Neural crest cell (in vitro differentiated cells): Measurements from ENCODE around the gene DOCK4. TPM values are rescaled to one million over a fixed set of nuclear protein-coding genes. Genes with fewer than 3 reads are reported as not detected.

ENCODE experiments used
- DNase-seq: peaks from one replicate; pipeline ENCODE4 v3.0.0; 2021; ENCODE audit warnings: low read depth, mixed read lengths, low spot score
- H3K27ac Mint-ChIP-seq: one replicate; pipeline ENCODE4 v1.8.0; 2021; ENCODE audit warnings: mild to moderate bottlenecking, mixed read lengths; ENCODE audit not compliant: unreplicated experiment
- H3K27me3 Mint-ChIP-seq: 2 replicates; pipeline ENCODE4 v1.8.0; 2021; ENCODE audit warnings: low read depth, mild to moderate bottlenecking, mixed read lengths
- H3K36me3 Mint-ChIP-seq: 2 replicates; pipeline ENCODE4 v1.8.0; 2021; ENCODE audit warnings: low read depth, mild to moderate bottlenecking, mixed read lengths
- H3K4me1 Mint-ChIP-seq: 2 replicates; pipeline ENCODE4 v1.8.0; 2021; ENCODE audit warnings: mixed read lengths
- H3K4me3 Mint-ChIP-seq: one replicate; pipeline ENCODE4 v1.8.0; 2021; ENCODE audit warnings: mild to moderate bottlenecking, mixed read lengths
- H3K9me3 Mint-ChIP-seq: 2 replicates; pipeline ENCODE4 v1.8.0; 2021; ENCODE audit warnings: mixed read lengths
- total RNA-seq: library from RNA; stranded (reverse); gene quantifications from 2 replicates; pipeline ENCODE4 v1.2.1, GENCODE V29; 2021
- TF ChIP-seq, protein P1 (sequence below): fragments of 200-600 bp; sonication (generic); conservative IDR thresholded peaks from 2 replicates; pipeline ENCODE4 v1.5.0; 2021; ENCODE audit warnings: antibody characterized with exemption, mild to moderate bottlenecking

The DOCK4 gene
- total RNA-seq, 1 donor from 2014 or later = 15.3 TPM

GRCh38 chr7:112197322-112197721 lies 8.9 kb downstream of the DOCK4 start:
- Mint-ChIP-seq H3K4me1 (no peaks in the 10 kb centered on the region), H3K36me3 (no peaks in the 10 kb centered on the region), H3K27ac (no peak overlapping the region), H3K9me3 (no peaks in the 10 kb centered on the region), H3K4me3 (no peak overlapping the region), H3K27me3 (no peaks in the 10 kb centered on the region)
- DNase-seq = no peak
- TF ChIP-seq, protein P1, sequence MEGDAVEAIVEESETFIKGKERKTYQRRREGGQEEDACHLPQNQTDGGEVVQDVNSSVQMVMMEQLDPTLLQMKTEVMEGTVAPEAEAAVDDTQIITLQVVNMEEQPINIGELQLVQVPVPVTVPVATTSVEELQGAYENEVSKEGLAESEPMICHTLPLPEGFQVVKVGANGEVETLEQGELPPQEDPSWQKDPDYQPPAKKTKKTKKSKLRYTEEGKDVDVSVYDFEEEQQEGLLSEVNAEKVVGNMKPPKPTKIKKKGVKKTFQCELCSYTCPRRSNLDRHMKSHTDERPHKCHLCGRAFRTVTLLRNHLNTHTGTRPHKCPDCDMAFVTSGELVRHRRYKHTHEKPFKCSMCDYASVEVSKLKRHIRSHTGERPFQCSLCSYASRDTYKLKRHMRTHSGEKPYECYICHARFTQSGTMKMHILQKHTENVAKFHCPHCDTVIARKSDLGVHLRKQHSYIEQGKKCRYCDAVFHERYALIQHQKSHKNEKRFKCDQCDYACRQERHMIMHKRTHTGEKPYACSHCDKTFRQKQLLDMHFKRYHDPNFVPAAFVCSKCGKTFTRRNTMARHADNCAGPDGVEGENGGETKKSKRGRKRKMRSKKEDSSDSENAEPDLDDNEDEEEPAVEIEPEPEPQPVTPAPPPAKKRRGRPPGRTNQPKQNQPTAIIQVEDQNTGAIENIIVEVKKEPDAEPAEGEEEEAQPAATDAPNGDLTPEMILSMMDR = no peak

GRCh38 chr7:112195717-112196116 lies 10.5 kb downstream of the DOCK4 start:
- Mint-ChIP-seq H3K36me3 (no peaks in the 10 kb centered on the region), H3K9me3 (no peaks in the 10 kb centered on the region), H3K4me3 (no peak overlapping the region), H3K27ac (no peak overlapping the region), H3K27me3 (no peaks in the 10 kb centered on the region), H3K4me1 (no peaks in the 10 kb centered on the region)
- DNase-seq = no peak
- TF ChIP-seq, protein P1 = no peak

- Mint-ChIP-seq H3K27ac (no peak overlapping the region), H3K4me3 (no peak overlapping the region), H3K4me1 (peaks cover 5% of the 10 kb centered on the region), H3K9me3 (no peaks in the 10 kb centered on the region), H3K36me3 (no peaks in the 10 kb centered on the region), H3K27me3 (no peaks in the 10 kb centered on the region)
- no peak for DNase-seq
- TF ChIP-seq, protein P1 = no peak
Observed at GRCh38 chr7:112193915-112194502, 12.2 kb downstream of the DOCK4 start.

- Mint-ChIP-seq H3K36me3 (no peaks in the 10 kb centered on the region), H3K27me3 (no peaks in the 10 kb centered on the region), H3K4me3 (no peak overlapping the region), H3K9me3 (no peaks in the 10 kb centered on the region), H3K27ac (no peak overlapping the region), H3K4me1 (peaks cover 5% of the 10 kb centered on the region)
- no peak for DNase-seq
- TF ChIP-seq, protein P1 = no peak
Observed at GRCh38 chr7:112192236-112193154, 13.7 kb downstream of the DOCK4 start.

DNA sequence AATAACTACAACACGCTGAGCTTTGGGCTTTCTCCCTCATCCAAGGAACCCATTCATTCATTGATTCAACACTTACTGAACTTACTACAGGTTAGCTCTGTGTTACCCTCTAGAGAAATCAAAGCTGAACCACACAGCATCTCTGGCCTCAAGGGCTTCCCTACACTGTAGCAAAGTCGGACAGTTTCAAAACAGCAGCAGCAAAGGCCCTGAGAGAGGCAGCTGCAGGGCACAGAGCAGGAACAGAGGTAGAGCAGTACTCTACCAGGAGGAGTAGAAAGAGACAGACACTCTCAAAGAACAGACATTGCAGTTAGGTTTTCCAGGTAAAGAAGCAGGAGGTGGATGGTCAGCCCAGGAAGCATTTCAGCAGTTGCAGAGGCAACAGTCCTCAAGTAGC lies 16.1 kb downstream of the DOCK4 start:
- no peaks in the 10 kb centered on the region for H3K27me3 Mint-ChIP-seq
- no peaks in the 10 kb centered on the region for H3K36me3 Mint-ChIP-seq
- TF ChIP-seq, protein P1 = no peak
- no peak overlapping the region for H3K4me3 Mint-ChIP-seq
- H3K9me3 Mint-ChIP-seq = no peaks in the 10 kb centered on the region
- DNase-seq = no peak
- H3K27ac Mint-ChIP-seq = peak overlapping the region; percentile 69
- H3K4me1 Mint-ChIP-seq = peaks cover 11% of the 10 kb centered on the region
